HepG2 (cell line): Measurements from ENCODE around the gene TRANK1. TPM values are rescaled to one million over a fixed set of nuclear protein-coding genes. Genes with fewer than 3 reads are reported as not detected.

Experiments used
- BRD4 ChIP-seq: sonication (generic); formaldehyde crosslinking; IDR thresholded peaks from 2 replicates; pipeline ENCODE4 v1.4.0; 2020; ENCODE audit warnings: missing genetic modification reagents
- ELF4 ChIP-seq: sonication (generic); formaldehyde crosslinking; IDR thresholded peaks from 2 replicates; pipeline ENCODE4 v1.5.0; 2020; ENCODE audit warnings: missing genetic modification reagents, mild to moderate bottlenecking, moderate library complexity, borderline replicate concordance
- FOSL1 ChIP-seq: sonication (generic); formaldehyde crosslinking; IDR thresholded peaks from 2 replicates; pipeline ENCODE4 v1.9.0; 2021; ENCODE audit warnings: missing genetic modification reagents, borderline replicate concordance
- MYNN ChIP-seq: sonication (generic); formaldehyde crosslinking; IDR thresholded peaks from 2 replicates; pipeline ENCODE4 v1.4.0; 2020; ENCODE audit warnings: mild to moderate bottlenecking, low read depth, missing genetic modification reagents
- SMAD9 ChIP-seq: sonication (generic); formaldehyde crosslinking; IDR thresholded peaks from 2 replicates; pipeline ENCODE4 v1.5.1; 2020; ENCODE audit warnings: mild to moderate bottlenecking, missing genetic modification reagents
- SOX6 ChIP-seq, 2 experiments: fragments of 450-650 bp in 1 of 2; sonication (generic) in 1 of 2; formaldehyde crosslinking in 1 of 2; IDR thresholded peaks; 2 replicates each; pipeline versions ENCODE4 v1.4.0 to v1.6.1; 2017 to 2020; ENCODE audit warnings: antibody characterized with exemption in 1 of 2, mild to moderate bottlenecking in 1 of 2, missing genetic modification reagents in 1 of 2
- ZC3H13 ChIP-seq: sonication (generic); formaldehyde crosslinking; IDR thresholded peaks from 2 replicates; pipeline ENCODE4 v1.8.1; 2023; ENCODE audit warnings: mild to moderate bottlenecking, missing genetic modification reagents, moderate library complexity
- ZKSCAN8 ChIP-seq: IDR thresholded peaks from 2 replicates; pipeline ENCODE4 v1.6.1; 2016; ENCODE audit warnings: borderline replicate concordance, missing genetic modification reagents, missing compliant biosample characterization
- ZNF253 ChIP-seq: sonication (generic); formaldehyde crosslinking; IDR thresholded peaks from 2 replicates; pipeline ENCODE4 v1.8.0; 2022; ENCODE audit warnings: mild to moderate bottlenecking, missing genetic modification reagents, borderline replicate concordance
- ZNF567 ChIP-seq: sonication (generic); formaldehyde crosslinking; IDR thresholded peaks from 2 replicates; pipeline ENCODE4 v1.8.1; 2023; ENCODE audit warnings: mild to moderate bottlenecking, missing genetic modification reagents, borderline replicate concordance
- ZNF772 ChIP-seq: sonication (generic); formaldehyde crosslinking; IDR thresholded peaks from 2 replicates; pipeline ENCODE4 v1.5.0; 2020; ENCODE audit warnings: mild to moderate bottlenecking, missing genetic modification reagents
- polyA plus RNA-seq, 8 experiments: library from polyadenylated mRNA; depleted of rRNA in 3 of 8; stranded (reverse) in 7 of 8; unstranded in 1 of 8; fragments of >200 nt; fragmentation: Illumina TruSeq in 4 of 8; extraction: Trizol in 4 of 8; gene quantifications; 2 replicates each; pipeline versions ENCODE4 v1.2.1 to v1.2.3, GENCODE V29; 2011 to 2016; ENCODE audit warnings: low read depth in 4 of 8, missing spikeins in 1 of 8, mixed read lengths in 1 of 8; ENCODE audit not compliant: insufficient read depth in 1 of 8
- total RNA-seq, 5 experiments: library from RNA; depleted of rRNA; stranded (reverse); fragments of >200 nt; fragmentation: Illumina TruSeq; extraction: Trizol; gene quantifications; 2 replicates each; pipeline ENCODE4 v1.2.3, GENCODE V29; 2016; ENCODE audit warnings: low read depth in 1 of 5
- TF ChIP-seq, protein P1 (sequence below): sonication (generic); formaldehyde crosslinking; IDR thresholded peaks from 2 replicates; pipeline ENCODE4 v1.4.0; 2020; ENCODE audit warnings: missing genetic modification reagents
- TF ChIP-seq, protein P2 (sequence below): sonication (generic); formaldehyde crosslinking; IDR thresholded peaks from 2 replicates; pipeline ENCODE4 v1.4.0; 2020; ENCODE audit warnings: mild to moderate bottlenecking, missing genetic modification reagents
- TF ChIP-seq, protein P3 (sequence below): sonication (generic); formaldehyde crosslinking; IDR thresholded peaks from 2 replicates; pipeline ENCODE4 v1.4.0; 2020; ENCODE audit warnings: mild to moderate bottlenecking, missing genetic modification reagents
- TF ChIP-seq, protein P4 (sequence below): sonication (generic); formaldehyde crosslinking; IDR thresholded peaks from 2 replicates; pipeline ENCODE4 v1.4.0; 2020; ENCODE audit warnings: missing genetic modification reagents
- TF ChIP-seq, protein P5 (sequence below), 2 experiments: sonication (generic) in 1 of 2; formaldehyde crosslinking in 1 of 2; IDR thresholded peaks; 2 replicates each; pipeline versions ENCODE4 v1.5.1 to v1.6.1; 2011 to 2020; ENCODE audit warnings: borderline replicate concordance in 1 of 2, low read depth in 1 of 2, low read length in 1 of 2, mild to moderate bottlenecking in 1 of 2, missing genetic modification reagents in 1 of 2, moderate library complexity in 1 of 2

The TRANK1 gene
- total and polyA plus RNA-seq, 2 of the 13 experiments (the other 11 are each of a cell fraction or from before 2014, with no cell fraction given), result 0.13 to 0.32 TPM

DNA sequence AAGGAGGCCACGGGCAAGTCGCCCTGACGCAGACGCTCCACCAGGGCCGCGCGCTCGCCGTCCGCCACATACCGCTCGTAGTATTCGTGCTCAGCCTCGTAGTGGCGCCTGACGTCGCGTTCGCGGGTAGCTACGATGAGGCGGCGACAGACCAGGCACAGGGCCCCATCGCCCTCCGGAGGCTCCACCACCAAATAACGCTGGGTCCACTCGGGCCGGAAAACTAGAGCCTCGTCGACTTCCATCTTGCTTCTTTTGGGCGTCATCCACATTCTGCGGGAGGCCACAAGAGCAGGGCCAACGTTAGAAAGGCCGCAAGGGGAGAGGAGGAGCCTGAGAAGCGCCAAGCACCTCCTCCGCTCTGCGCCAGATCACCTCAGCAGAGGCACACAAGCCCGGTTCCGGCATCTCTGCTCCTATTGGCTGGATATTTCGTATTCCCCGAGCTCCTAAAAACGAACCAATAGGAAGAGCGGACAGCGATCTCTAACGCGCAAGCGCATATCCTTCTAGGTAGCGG, 48.0 kb upstream of the TRANK1 start, which contains the start of gene EPM2AIP1 (continued):
- TF ChIP-seq, protein P1, sequence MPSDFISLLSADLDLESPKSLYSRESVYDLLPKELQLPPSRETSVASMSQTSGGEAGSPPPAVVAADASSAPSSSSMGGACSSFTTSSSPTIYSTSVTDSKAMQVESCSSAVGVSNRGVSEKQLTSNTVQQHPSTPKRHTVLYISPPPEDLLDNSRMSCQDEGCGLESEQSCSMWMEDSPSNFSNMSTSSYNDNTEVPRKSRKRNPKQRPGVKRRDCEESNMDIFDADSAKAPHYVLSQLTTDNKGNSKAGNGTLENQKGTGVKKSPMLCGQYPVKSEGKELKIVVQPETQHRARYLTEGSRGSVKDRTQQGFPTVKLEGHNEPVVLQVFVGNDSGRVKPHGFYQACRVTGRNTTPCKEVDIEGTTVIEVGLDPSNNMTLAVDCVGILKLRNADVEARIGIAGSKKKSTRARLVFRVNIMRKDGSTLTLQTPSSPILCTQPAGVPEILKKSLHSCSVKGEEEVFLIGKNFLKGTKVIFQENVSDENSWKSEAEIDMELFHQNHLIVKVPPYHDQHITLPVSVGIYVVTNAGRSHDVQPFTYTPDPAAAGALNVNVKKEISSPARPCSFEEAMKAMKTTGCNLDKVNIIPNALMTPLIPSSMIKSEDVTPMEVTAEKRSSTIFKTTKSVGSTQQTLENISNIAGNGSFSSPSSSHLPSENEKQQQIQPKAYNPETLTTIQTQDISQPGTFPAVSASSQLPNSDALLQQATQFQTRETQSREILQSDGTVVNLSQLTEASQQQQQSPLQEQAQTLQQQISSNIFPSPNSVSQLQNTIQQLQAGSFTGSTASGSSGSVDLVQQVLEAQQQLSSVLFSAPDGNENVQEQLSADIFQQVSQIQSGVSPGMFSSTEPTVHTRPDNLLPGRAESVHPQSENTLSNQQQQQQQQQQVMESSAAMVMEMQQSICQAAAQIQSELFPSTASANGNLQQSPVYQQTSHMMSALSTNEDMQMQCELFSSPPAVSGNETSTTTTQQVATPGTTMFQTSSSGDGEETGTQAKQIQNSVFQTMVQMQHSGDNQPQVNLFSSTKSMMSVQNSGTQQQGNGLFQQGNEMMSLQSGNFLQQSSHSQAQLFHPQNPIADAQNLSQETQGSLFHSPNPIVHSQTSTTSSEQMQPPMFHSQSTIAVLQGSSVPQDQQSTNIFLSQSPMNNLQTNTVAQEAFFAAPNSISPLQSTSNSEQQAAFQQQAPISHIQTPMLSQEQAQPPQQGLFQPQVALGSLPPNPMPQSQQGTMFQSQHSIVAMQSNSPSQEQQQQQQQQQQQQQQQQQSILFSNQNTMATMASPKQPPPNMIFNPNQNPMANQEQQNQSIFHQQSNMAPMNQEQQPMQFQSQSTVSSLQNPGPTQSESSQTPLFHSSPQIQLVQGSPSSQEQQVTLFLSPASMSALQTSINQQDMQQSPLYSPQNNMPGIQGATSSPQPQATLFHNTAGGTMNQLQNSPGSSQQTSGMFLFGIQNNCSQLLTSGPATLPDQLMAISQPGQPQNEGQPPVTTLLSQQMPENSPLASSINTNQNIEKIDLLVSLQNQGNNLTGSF, result 0 out of 2 replicates have a peak, but pooled peaks have one; percentile 53
- TF ChIP-seq, protein P2, sequence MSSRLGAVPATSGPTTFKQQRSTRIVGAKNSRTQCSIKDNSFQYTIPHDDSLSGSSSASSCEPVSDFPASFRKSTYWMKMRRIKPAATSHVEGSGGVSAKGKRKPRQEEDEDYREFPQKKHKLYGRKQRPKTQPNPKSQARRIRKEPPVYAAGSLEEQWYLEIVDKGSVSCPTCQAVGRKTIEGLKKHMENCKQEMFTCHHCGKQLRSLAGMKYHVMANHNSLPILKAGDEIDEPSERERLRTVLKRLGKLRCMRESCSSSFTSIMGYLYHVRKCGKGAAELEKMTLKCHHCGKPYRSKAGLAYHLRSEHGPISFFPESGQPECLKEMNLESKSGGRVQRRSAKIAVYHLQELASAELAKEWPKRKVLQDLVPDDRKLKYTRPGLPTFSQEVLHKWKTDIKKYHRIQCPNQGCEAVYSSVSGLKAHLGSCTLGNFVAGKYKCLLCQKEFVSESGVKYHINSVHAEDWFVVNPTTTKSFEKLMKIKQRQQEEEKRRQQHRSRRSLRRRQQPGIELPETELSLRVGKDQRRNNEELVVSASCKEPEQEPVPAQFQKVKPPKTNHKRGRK (CRISPR knock-in tag), result no peak
- TF ChIP-seq ZKSCAN8 (CRISPR knock-in tag) (no peak; the same call in 1 of the 2 replicates), ZNF772 (CRISPR knock-in tag) (no peak), SMAD9 (CRISPR knock-in tag) (no peak; the same call in 1 of the 2 replicates), ZC3H13 (CRISPR knock-in tag) (peak; percentile 90; the same call in 1 of the 2 replicates), ELF4 (CRISPR knock-in tag) (no peak), FOSL1 (CRISPR knock-in tag) (no peak), SOX6 (IDR thresholded peaks at IDR 0.05) (no peak), SOX6 (CRISPR knock-in tag; IDR thresholded peaks at IDR 0.05) (no peak; the same call in none of the 2 replicates), BRD4 (CRISPR knock-in tag) (peak; percentile 86), MYNN (CRISPR knock-in tag) (no peak), ZNF567 (CRISPR knock-in tag) (no peak), ZNF253 (CRISPR knock-in tag) (0 out of 2 replicates have a peak, but pooled peaks have one; percentile 54)
- TF ChIP-seq, protein P3, sequence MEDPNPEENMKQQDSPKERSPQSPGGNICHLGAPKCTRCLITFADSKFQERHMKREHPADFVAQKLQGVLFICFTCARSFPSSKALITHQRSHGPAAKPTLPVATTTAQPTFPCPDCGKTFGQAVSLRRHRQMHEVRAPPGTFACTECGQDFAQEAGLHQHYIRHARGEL, result no peak
- TF ChIP-seq, protein P4, sequence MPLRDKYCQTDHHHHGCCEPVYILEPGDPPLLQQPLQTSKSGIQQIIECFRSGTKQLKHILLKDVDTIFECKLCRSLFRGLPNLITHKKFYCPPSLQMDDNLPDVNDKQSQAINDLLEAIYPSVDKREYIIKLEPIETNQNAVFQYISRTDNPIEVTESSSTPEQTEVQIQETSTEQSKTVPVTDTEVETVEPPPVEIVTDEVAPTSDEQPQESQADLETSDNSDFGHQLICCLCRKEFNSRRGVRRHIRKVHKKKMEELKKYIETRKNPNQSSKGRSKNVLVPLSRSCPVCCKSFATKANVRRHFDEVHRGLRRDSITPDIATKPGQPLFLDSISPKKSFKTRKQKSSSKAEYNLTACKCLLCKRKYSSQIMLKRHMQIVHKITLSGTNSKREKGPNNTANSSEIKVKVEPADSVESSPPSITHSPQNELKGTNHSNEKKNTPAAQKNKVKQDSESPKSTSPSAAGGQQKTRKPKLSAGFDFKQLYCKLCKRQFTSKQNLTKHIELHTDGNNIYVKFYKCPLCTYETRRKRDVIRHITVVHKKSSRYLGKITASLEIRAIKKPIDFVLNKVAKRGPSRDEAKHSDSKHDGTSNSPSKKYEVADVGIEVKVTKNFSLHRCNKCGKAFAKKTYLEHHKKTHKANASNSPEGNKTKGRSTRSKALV (CRISPR knock-in tag), result 0 out of 2 replicates have a peak, but pooled peaks have one; percentile 65
- TF ChIP-seq, protein P5, sequence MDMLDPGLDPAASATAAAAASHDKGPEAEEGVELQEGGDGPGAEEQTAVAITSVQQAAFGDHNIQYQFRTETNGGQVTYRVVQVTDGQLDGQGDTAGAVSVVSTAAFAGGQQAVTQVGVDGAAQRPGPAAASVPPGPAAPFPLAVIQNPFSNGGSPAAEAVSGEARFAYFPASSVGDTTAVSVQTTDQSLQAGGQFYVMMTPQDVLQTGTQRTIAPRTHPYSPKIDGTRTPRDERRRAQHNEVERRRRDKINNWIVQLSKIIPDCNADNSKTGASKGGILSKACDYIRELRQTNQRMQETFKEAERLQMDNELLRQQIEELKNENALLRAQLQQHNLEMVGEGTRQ (IDR thresholded peaks at IDR 0.05; ENCODE audit: low read depth, low read length), result no peak
- TF ChIP-seq, protein P5 (CRISPR knock-in tag; IDR thresholded peaks at IDR 0.05; ENCODE audit: borderline replicate concordance), result peak; percentile 64; the same call in 1 of the 2 replicates
